H4 (cell line): ENCODE data around the gene CAMTA1. TPM values are rescaled to one million over a fixed set of nuclear protein-coding genes. Genes with fewer than 3 reads are reported as not detected.

Experiments
- DNase-seq: peaks from one replicate; pipeline ENCODE4 v3.0.0-alpha.2; 2015; ENCODE audit warnings: low spot score
- total RNA-seq: library from RNA; depleted of rRNA; stranded (reverse); fragments of >200 nt; shearing (Covaris generic); gene quantifications from 2 replicates; pipeline ENCODE4 v1.2.3, GENCODE V29; 2014

The CAMTA1 gene
- total RNA-seq, 1 experiment from 2014 or later, result 98.2 TPM

DNA sequence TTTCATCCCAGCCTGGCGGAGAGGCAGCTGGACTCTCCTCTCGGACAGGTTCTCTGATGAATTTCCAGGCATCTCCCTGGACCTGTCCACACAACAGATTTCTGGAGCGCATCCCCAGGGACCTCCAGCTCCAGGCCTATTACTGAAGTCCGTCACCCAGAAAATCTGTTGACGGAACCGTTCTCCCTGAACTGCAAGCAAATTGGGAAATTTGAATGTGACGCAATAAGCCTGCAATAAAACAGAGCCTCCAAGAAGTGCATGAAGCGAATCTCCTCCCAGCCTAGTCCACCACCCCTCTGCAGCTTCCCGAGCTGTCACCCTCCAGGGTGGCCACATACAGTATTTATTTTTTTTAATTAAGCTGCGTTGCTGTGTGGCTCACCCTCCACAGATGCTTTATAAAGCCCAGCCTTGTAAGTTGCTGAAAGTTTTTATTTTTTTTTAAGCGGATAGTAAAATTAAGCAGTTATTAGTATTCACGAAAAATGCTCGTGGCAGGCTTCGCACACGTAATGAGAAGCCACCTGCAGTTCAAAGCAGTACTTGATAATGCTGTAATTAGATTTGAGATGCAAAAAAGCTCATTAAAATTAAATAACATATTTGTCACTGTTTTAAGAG lies 173.3 kb downstream of the CAMTA1 start:
- no peak for DNase-seq

DNA sequence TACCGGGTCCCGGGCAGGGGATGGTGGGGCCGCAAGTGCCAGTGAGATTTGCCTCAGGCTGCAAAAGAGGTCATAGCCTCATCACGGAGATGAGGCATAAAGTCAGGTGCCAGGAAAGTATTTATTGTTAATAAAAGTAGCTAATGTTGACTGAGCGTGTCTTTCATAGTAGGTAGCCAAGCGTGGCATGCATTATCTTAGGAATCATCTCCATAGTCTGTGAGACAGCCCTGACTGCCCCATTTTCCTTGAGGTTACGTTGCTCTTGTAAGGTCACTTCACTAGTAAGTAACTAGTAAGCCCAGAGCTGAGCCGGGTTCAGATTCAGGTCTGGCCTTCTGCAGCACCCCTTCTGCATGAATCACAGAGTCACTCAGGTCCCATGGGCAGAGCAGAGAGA lies 174.2 kb downstream of the CAMTA1 start:
- DNase-seq, result no peak

DNA sequence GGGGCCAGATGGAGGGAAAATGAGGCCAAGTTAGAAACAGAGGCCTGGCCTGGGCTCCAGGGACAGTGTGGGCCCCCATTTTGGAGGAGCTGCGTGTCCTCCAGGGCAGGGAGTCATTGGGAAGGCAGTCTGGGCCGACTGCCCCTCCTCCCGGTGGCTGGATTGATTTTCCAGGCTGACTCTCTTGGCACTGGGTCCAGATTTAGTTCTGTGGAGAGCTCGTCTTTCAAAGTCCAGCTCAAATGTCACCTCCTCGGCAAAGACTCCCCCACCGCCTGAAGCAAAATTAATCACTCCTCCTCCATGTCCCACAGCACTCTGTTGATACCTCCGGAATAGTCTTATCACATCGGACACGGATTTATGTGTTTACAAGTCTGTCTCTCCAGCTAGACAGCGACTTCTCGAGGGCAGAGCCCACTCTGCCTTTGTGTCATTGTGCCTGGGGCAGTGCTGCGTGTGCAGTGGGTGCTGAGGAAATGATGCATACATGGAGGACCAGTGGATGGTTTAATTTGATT lies 175.1 kb downstream of the CAMTA1 start:
- DNase-seq, result peak; percentile 42

DNA sequence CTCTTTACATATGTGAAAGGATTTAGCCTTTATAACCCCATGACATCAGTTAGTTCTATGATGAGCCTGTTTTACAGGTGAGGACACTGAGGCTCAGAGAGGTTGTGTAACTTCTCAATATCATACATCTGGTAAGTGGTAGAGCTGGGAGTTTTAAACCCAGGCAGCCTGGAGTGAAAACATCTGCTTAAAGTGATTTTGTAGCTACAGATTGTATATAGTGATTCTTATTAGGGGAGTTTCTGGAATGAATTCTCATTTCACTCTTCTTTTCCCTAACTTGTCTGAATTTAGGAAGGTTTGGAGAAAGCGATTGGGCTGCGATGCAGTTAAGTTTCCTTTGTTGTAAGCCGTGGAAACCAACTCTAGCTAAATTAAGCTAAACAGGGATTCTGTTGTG lies 175.6 kb downstream of the CAMTA1 start:
- DNase-seq, result no peak

DNA sequence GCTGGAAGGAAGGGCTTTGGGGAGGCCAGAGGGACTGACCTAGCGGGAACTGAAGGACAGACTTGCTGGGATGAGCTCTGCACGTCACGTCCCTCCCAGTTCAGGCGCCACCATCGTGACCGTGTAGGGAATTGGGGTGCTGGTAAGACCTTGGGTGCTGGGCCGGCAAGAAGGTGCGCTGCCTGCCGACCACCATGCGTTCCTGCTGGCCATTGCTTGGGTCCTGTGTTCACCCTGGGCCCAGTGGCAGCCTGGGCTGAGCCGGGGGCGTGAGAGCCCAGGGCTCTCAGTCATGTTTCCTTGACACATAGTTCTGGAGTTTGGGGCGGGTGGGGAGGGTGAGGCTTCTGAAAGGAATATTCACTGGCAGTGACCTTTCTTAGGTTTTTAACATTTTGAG lies 176.0 kb downstream of the CAMTA1 start:
- no peak for DNase-seq

DNA sequence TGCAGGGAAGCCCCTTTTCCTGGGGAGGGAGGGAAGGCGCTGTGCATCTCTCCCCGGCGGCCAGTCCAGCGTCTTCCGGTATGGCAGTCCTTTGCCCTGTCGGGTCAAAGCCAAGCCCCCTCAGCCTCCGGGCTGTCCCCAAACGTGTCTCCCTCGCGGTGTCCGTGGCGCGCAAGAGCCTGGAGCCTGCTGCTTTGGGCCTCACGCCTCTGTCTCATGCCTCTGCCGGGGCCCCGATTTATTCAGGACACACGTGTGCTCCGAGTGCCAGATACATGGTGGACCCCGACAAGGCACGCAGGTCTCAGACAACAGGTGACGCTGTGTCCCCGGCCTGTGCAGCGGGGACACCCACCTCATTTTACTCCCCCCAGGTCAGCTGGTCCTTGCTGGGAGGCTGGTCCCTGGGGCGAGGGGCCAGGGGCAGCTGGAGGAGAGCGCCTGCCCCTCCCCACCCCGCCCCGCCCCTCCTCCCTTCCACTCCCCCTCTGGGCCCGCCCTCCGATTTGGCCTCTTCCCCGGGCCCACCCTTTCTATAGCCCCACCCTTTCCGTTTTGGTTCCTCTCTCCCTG lies 176.7 kb downstream of the CAMTA1 start:
- DNase-seq, result no peak

DNA sequence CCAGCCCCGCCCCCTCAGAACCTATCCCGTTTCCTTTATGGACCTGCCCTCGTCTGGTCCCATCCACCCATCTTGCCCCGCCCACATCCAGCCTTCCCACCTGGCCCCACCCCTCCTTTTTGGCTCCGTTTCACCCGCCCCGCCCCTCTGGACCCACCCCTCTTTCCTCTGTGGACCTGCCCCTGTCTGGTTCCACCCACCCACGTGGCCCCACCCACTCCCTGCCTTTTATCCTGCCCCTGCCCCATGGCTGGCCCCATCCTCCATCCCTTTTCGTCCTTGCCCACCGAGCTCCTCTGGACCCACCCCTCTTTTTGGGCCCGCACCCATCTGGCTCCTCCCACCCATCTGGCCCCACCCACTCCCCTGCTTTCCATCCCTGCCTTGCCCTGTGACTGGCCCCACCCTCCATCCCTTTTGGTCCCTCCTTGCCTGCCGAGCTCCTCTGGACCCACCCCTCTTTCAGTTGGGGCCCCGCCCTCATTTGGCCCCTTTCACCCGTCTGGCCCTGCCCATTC lies 177.3 kb downstream of the CAMTA1 start:
- no peak for DNase-seq

DNA sequence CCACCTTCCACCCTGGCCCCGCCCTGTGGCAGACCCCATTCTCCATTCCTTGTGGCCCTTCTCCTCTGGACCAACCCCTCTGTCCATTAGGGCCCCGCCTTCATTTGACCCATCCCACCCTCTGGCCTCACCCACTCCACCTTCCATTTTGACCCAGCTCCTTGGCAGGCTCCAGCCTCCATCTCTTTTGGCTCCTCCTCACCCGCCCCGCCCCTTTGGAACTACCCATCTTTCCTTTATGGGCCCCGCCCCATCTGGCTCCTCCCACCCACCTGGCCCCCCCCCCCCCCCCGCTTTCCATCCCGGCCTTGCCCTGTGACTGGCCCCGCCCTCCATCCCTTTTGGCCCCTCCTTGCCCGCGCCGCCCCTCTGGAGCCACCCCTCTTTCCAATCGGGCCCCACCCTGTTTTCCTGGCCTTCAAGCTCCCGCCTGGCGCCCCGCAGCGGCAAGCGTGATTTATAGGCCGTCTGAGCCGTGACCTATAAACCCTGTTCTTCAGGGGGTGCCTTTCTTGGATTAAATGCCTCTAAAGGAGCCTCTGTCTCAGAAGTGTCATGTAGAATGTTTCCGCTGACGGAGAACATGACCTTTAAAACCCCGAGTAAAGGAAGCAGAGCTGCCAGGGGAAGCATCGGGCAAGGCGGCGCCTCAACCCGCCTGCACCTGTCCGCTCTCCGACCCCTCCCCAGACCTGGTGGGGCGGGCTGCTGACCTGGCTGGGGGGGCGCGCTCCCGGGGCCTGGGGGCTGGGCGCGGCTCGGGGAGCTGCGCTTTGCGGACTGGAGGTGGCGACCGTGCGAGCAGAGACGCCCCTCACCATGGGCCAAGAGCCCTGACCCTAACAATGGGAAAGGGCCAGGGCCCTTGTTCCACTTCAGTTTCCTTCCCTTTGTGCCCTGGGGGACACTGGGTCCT lies 178.0 kb downstream of the CAMTA1 start:
- DNase-seq, result no peak

DNA sequence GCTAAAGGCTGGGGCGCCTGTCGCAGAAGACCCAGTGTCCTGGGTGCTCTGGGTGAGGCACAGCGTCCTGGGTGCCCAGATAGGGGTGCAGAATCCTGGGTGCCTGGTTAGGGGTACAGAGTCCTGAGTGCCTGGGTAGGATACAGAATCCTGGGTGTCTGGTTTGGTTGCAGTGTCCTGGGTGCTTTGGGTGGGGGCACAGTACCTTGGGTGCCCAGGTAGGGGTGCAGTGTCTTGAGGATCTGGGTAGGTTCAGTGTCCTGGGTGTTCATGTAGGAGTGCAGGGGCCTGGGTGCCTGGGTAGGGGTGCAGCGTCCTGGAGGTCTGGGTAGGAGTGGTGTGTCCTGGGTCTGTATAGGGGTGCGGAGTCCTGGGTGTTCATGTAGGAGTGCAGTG lies 178.7 kb downstream of the CAMTA1 start:
- no peak for DNase-seq

DNA sequence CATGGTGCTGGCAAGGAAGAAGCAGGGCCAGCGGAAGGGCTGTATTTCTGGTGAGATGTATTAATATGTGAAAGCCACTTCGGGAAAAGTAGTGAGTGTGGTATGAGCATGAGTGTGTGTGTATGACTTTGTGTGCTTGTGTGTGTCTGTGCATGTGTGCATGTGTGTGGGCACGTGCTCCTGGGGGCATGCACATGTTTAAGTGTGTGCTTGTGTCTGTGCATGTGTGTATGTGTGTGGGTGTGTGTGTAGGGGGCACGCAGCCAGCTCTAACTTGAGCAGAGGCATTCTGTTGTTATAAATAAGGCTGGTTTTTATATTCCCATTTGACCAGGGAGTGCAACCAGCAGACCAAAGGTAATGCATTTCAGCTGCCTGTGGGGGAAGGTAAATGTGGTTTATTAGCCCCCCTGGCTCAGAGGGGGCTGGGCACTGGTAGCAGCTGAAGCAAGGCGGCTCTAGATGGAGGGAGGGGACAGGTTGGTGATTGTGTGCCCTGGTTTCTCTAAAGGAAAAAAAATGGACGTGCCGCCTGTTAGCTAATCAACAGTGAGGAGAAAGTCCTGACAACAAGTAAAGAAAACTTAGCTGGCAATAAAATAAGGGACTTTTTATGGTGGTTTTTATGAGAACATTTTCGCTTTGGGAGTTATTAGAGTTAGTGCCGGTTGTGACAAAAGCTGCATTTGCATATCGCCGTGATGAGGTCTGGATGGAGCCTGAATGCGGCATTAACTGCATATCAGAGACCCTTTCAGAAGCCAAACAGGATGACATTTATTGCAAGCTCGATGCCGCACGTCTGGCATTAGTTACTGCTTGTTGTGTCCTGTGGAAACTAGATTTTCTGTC lies 180.1 kb downstream of the CAMTA1 start:
- DNase-seq, result no peak

DNA sequence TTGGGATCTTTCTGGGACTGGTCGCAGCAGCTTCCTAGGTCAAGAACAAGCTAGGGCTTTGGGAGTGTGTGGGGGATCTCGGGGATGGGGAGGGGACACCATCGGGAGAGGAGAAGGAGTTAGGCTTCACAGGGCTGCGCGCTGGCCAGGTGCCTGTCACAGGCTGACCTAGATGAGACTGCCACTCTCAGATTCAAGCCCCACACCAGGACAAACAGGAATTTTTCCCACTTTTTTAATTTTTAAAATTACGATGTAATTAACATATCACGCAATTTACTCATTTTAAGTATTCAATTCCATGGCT lies 180.6 kb downstream of the CAMTA1 start:
- DNase-seq, result no peak

DNA sequence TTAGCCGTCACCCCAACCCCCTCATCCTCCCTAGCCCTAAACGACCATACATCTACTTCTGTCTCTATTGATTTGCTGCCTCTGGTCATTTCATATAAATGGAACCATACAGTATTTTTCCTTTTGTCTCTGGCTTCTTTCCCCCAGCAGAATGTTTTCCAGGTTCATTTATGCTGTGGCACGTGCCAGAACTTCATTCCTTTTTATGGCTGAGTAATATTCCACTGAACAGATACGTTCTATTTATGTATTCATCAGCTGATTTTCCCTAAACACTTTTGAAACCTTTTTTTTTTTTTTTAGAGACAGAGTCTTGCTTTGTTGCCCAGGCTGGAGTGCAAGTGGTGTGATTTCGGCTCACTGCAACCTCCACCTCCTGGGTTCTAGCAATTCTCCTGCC lies 181.1 kb downstream of the CAMTA1 start:
- DNase-seq, result no peak

DNA sequence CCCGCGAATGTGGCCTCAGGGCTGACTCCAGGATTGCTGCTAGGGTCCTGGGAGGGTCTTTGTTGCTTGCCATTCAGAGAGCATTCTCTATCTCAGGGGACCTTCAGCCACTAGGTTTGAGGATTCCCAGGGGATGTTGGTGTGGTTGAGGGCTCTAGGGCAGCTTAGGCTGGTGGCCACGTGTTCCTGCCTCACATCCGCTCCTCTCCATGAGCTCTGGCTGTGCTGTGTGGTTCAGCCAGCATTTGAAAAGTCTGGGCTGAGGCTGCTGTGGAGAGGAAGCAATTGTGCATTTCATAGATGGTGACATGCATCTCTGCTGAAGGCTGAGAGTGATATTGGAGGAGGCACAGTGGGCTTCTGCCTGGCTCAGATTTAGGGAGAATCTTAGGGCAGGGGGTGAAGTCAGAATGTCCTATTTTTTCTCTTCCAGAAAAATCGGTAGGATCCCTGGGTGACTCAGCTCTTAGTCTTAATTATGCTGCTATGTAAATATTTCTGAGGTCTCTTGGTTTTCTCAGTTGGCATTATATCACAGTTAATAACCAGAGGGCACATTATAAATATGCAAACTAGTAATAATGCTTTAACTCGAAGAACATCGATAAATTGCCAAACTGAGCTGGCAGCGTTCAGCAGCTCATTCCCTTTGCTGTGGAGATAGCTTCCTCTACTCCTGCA lies 182.3 kb downstream of the CAMTA1 start:
- DNase-seq, result peak; percentile 30

DNA sequence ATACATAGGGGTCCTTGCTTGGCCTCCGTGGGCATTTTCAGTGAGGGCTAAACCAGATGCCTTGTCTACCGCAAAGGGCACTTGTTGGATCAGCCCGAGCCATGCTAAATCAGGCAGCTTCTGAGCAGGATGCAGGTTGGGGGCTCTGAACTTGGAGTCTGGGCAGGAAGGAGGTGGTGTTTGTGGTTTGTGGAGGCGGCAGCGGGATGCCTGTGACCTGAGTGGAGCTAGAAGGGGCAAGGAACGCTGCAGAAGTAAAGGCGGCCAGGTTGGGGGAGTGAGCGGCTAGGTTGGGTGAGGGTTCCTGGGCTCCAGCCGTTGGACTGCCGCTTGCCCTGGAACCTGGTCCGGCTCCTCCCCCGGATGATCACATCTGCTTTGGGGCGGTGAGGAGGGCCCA lies 183.9 kb downstream of the CAMTA1 start:
- peak; percentile 47 for DNase-seq

DNA sequence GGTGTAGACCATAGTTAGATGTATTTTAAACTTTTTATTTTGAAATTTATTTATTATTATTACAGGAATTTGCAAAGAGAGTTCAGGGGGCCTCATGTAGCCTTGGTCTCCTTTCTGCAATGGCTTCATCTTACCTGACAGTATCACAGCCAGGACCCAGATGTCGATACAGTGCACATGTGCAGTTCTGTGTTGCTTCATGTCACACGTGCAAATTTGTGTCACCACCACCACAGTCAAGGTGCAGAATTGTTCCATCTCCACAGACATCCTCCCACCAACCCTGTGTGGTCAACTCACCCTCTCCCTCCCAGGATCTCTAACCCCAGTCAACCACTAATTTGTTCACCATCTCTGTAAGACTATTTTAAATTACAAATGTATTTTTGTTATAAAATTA lies 184.5 kb downstream of the CAMTA1 start:
- DNase-seq, result no peak

DNA sequence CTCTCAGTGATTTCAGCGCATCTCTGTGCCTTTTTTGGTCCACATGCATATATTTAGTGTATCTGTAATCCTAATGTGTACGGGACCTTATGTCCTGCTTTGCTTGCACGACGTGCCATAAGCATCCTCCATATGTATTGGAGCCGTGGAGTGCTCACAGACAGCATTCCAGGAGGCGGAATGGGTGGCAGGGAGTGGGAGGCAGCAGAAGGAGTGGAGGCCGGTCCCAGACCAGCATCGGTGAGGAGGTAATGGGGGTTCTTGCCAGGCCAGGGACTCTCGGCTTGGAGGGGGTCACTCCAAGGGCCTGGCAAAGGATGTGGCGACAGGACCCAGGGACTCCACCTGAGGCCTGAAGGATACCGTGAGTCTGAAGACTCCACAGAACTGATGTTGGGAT lies 185.0 kb downstream of the CAMTA1 start:
- DNase-seq, result no peak

DNA sequence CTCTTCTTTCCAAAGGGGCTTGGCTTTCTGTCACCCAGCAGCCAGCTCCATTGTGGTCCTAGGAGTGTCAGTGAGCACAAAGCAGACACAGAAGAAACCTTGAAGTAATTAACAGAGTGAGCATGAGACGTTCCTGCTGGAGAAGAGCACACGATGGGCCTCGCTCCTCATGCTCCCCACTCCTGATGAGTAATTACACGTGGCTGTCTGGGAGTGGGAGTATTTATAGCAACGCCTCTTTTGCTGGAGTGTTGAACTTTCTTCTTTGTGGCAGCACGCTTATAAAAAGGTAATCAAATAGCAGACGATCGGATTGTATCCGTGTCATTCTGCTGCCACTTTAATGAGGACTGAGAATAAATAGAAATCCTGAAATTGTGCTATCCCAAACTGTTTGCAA lies 185.8 kb downstream of the CAMTA1 start:
- DNase-seq, result no peak

DNA sequence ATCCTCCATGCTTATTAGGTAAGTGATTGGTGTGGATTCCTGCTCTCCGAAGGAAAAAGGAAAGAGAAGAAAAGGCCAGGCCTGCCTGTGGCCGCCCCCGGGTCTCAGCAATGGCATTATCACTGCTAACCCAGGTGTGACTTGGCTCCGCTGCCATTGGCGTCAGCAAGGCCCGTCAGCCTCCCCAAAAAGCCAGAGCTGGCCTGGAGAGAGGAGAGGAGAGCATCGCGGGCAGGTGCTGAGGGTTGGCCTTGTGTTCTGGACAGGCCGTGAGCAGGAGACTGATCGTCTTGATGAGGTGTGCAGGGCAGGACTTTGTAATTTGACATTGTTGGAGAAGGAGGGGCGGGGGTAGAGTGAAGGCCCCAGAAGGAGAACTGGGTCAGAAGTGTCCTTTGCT lies 186.4 kb downstream of the CAMTA1 start:
- no peak for DNase-seq

DNA sequence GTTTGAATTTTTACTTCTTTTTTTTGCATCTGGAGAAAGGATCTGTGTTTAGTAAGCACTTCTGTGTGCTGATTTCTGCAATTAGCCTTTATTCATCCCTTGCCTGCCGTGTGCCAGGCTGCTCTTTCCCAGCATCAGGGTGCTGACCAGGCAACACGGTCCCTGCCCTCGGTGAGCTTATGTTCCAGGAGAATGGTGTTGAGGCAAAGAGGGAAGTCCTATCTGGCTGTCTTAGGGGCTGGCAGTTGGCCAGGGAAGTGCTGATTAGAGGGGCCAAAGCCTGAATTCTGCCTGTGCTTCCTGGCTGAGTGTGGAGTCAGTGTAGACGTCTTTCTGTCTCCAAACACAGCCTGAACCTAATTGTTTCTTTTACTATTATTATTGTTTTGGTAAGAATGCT lies 187.1 kb downstream of the CAMTA1 start:
- no peak for DNase-seq

DNA sequence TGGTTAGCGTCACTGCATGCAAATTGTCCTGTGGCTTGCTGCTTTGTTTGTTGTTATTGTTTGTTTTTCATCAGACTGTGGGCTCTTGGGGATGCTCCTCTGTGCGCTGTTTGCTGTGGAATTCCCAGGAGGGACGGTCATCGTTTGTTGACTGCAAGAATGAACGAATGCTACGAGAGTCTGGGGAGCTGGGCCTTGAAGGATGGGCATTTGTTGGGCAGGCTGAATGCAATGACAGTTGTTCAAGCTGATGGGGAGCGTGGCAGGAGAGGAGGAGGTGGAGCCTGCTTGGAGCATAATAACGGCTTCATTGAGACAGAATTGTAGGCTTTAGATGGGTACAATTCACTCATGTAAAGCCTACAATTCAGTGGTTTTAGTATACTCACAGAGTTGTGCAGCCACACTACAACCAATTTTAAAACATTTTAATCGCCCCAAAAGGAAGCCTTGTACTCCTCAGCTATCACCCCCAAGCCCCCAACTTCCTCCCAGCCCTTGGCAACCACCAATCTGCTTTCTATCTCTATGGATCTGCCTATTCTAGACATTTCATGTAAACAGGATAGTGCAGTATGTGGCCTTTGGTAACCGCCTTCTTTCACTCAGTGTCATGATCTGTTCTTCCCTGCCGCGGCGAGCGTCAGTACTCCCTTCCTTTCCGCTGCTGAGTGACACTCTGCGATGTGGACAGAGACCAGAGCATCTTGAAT lies 190.2 kb downstream of the CAMTA1 start:
- DNase-seq, result no peak

DNA sequence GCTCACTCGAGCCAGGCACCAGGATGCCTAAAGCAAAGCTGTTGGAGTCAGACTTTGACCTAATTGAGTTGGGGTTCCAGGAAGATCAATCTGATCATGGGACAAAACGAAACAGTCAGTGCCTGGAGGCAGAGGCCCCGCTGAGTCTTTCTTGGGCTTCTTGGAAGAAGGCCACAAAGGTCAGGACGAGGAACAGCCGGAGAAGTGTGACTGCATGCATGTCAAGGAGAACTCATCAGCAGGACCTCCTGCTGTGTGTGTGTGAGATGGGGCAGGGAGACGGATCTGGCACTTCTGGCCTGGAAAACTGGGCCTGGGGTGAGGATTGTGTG lies 190.8 kb downstream of the CAMTA1 start:
- DNase-seq, result no peak
